Measurements from ENCODE around the gene SEMA3D.

GRCh38 chr7:85178531-85179298 lies 8.1 kb downstream of the SEMA3D start:
- TF ChIP-seq CTCF (IDR thresholded peaks at IDR 0.05; ENCODE audit: low read depth, low read length) = no peak
- no peak for TF ChIP-seq MAX (IDR thresholded peaks at IDR 0.05; ENCODE audit: low read depth, low read length)
- TF ChIP-seq POLR2A (IDR thresholded peaks at IDR 0.05; ENCODE audit: extremely low read depth, insufficient read length) = no peak
